ENCODE data around the gene TMEM45B. TPM values are rescaled to one million over a fixed set of nuclear protein-coding genes. Genes with fewer than 3 reads are reported as not detected.

The TMEM45B gene
- total RNA-seq, 1 experiment from 2014 or later: not detected

Other genes starting within 250 kb of the TMEM45B start
- gene NFRKB, start 79.7 kb downstream of the TMEM45B start, total RNA-seq (2014; rRNA removed; shearing (Covaris generic)): 20.2 and 21.5 TPM in 2 replicates
- gene PRDM10, start 187.0 kb downstream of the TMEM45B start, total RNA-seq (2014; rRNA removed; shearing (Covaris generic)): 4.4 and 5.4 TPM in 2 replicates